Astrocyte (in vitro differentiated cells and primary cell): ENCODE results near the gene ARID3B. TPM values are rescaled to one million over a fixed set of nuclear protein-coding genes. Genes with fewer than 3 reads are reported as not detected.

ENCODE experiments used
- DNase-seq: peaks from one replicate; pipeline ENCODE4 v3.0.0-alpha.2; 2010; ENCODE audit warnings: low read depth
- FAIRE-seq: peaks from 2 replicates; lab custom pipeline; 2011; peaks lifted over from hg19 to GRCh38; lab: Jason Lieb, UNC
- H2AFZ ChIP-seq: 2 replicates; pipeline ENCODE4 v1.6.0; 2012; ENCODE audit warnings: low read depth, low read length, inconsistent platforms
- H3K27ac ChIP-seq: 2 replicates; pipeline ENCODE4 v1.5.1; 2011; ENCODE audit warnings: low read depth, low read length, inconsistent platforms
- H3K27me3 ChIP-seq: 2 replicates; pipeline ENCODE4 v1.6.0; 2011; ENCODE audit warnings: low read length, inconsistent platforms; ENCODE audit not compliant: insufficient read depth
- H3K36me3 ChIP-seq: 2 replicates; pipeline ENCODE4 v1.5.1; 2011; ENCODE audit warnings: low read length, inconsistent platforms; ENCODE audit not compliant: insufficient read depth
- H3K4me1 ChIP-seq: 2 replicates; pipeline ENCODE4 v1.5.1; 2011; ENCODE audit warnings: low read length, inconsistent platforms; ENCODE audit not compliant: insufficient read depth
- H3K4me2 ChIP-seq: 2 replicates; pipeline ENCODE4 v1.6.0; 2012; ENCODE audit warnings: low read length, inconsistent platforms
- H3K4me3 ChIP-seq: 2 replicates; pipeline ENCODE4 v1.5.1; 2011; ENCODE audit warnings: low read depth, mild to moderate bottlenecking, low read length, inconsistent platforms; ENCODE audit not compliant: insufficient read depth
- H3K79me2 ChIP-seq: 2 replicates; pipeline ENCODE4 v1.6.0; 2012; ENCODE audit warnings: mild to moderate bottlenecking, low read length, inconsistent platforms; ENCODE audit not compliant: insufficient read depth
- H3K9ac ChIP-seq: 2 replicates; pipeline ENCODE4 v1.6.0; 2012; ENCODE audit warnings: mild to moderate bottlenecking, low read length, inconsistent platforms
- H3K9me3 ChIP-seq: 2 replicates; pipeline ENCODE4 v1.5.1; 2012; ENCODE audit warnings: low read depth, mild to moderate bottlenecking, low read length, inconsistent platforms; ENCODE audit not compliant: insufficient read depth
- H4K20me1 ChIP-seq: 2 replicates; pipeline ENCODE4 v1.6.0; 2012; ENCODE audit warnings: low read length, inconsistent platforms; ENCODE audit not compliant: insufficient read depth
- H3K27ac Mint-ChIP-seq: one replicate; pipeline ENCODE4 v1.8.0; 2021; ENCODE audit warnings: mild to moderate bottlenecking, mixed read lengths; ENCODE audit not compliant: unreplicated experiment
- H3K27me3 Mint-ChIP-seq: one replicate; pipeline ENCODE4 v1.8.0; 2021; ENCODE audit warnings: low read depth, mixed read lengths; ENCODE audit not compliant: unreplicated experiment
- H3K36me3 Mint-ChIP-seq: one replicate; pipeline ENCODE4 v1.8.0; 2021; ENCODE audit warnings: low read depth, mixed read lengths; ENCODE audit not compliant: unreplicated experiment
- H3K4me1 Mint-ChIP-seq: one replicate; pipeline ENCODE4 v1.8.0; 2021; ENCODE audit warnings: low read depth, mixed read lengths; ENCODE audit not compliant: unreplicated experiment
- H3K4me3 Mint-ChIP-seq: one replicate; pipeline ENCODE4 v1.8.0; 2021; ENCODE audit warnings: mild to moderate bottlenecking, moderate library complexity, mixed read lengths; ENCODE audit not compliant: unreplicated experiment
- H3K9me3 Mint-ChIP-seq: one replicate; pipeline ENCODE4 v1.8.0; 2021; ENCODE audit warnings: mild to moderate bottlenecking, mixed read lengths; ENCODE audit not compliant: unreplicated experiment
- EZH2 ChIP-seq: IDR thresholded peaks from 2 replicates; pipeline ENCODE4 v1.6.1; 2012; ENCODE audit warnings: mild to moderate bottlenecking, low read length, inconsistent platforms; ENCODE audit not compliant: insufficient read depth
- total RNA-seq: library from RNA; stranded (reverse); gene quantifications from 2 replicates; pipeline ENCODE4 v1.2.1, GENCODE V29; 2021
- TF ChIP-seq, protein P1 (sequence below): IDR thresholded peaks from 2 replicates; pipeline ENCODE4 v1.5.1; 2011; ENCODE audit warnings: low read depth, mild to moderate bottlenecking, inconsistent platforms, low read length, moderate library complexity; ENCODE audit not compliant: insufficient read depth

The ARID3B gene
- total RNA-seq, 1 donor from 2014 or later: 18.5 TPM

DNA sequence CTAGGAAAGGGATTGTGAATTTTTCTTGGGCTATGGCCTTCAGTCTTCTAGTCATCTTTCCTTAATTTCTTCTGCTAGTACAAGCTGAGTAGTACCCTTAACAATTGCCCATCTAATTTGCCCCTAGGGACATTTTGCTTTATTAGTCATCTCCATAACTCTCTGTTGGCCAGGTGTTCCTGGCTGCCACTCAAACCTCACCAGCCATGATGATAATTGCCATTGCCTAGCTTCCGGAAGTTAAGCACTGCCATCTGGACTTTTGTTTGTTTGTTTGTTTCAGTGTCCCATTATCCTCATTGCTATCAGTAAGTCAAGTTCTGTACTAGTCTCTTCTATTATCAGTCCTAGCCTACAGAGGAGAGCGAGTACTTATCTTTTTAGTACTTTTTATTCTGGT lies 43.4 kb upstream of the ARID3B start:
- Mint-ChIP-seq H3K27me3 (no peaks in the 10 kb centered on the region), H3K4me1 (no peaks in the 10 kb centered on the region), H3K4me3 (no peak overlapping the region), H3K9me3 (peaks cover 2% of the 10 kb centered on the region), H3K36me3 (peaks cover 2% of the 10 kb centered on the region), H3K27ac (no peak overlapping the region)
- Histone ChIP-seq H3K9ac (no peak overlapping the region), H3K27ac (no peak overlapping the region), H3K9me3 (no peaks in the 10 kb centered on the region), H3K4me2 (no peak overlapping the region), H3K79me2 (no peaks in the 10 kb centered on the region), H3K4me1 (no peaks in the 10 kb centered on the region), H3K27me3 (no peaks in the 10 kb centered on the region), H3K36me3 (no peaks in the 10 kb centered on the region), H3K4me3 (no peak overlapping the region), H4K20me1 (no peaks in the 10 kb centered on the region), H2AFZ (no peak overlapping the region)
- FAIRE-seq: no peak
- DNase-seq: no peak
- TF ChIP-seq, protein P1, sequence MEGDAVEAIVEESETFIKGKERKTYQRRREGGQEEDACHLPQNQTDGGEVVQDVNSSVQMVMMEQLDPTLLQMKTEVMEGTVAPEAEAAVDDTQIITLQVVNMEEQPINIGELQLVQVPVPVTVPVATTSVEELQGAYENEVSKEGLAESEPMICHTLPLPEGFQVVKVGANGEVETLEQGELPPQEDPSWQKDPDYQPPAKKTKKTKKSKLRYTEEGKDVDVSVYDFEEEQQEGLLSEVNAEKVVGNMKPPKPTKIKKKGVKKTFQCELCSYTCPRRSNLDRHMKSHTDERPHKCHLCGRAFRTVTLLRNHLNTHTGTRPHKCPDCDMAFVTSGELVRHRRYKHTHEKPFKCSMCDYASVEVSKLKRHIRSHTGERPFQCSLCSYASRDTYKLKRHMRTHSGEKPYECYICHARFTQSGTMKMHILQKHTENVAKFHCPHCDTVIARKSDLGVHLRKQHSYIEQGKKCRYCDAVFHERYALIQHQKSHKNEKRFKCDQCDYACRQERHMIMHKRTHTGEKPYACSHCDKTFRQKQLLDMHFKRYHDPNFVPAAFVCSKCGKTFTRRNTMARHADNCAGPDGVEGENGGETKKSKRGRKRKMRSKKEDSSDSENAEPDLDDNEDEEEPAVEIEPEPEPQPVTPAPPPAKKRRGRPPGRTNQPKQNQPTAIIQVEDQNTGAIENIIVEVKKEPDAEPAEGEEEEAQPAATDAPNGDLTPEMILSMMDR: no peak
- no peak for TF ChIP-seq EZH2

DNA sequence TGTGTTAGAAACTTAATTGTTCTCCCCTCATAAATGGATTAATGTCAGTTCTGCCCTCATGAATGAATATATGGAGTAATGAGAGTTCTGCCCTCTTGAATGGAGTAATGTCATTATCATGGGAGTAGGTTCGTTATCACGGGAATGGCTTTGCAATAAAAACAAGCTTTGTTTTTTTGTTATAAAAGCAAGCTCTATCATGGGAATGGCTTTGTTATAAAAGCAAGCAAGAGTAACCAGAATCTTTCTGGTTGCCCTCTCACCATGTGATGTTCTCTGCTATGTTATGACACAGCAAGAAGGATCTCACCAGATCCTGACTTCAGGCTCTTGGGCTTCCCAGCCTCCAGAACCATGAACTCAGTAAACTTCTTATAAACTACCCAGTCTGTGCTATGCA lies 41.7 kb upstream of the ARID3B start:
- no peaks in the 10 kb centered on the region for H3K9me3 ChIP-seq
- DNase-seq (no peak), FAIRE-seq (no peak)
- H2AFZ ChIP-seq: no peak overlapping the region
- H3K9ac ChIP-seq: no peak overlapping the region
- no peaks in the 10 kb centered on the region for H3K27me3 ChIP-seq
- H3K36me3 ChIP-seq: no peaks in the 10 kb centered on the region
- no peaks in the 10 kb centered on the region for H3K79me2 ChIP-seq
- no peak overlapping the region for H3K4me3 Mint-ChIP-seq
- no peaks in the 10 kb centered on the region for H4K20me1 ChIP-seq
- H3K9me3 Mint-ChIP-seq: peaks cover 3% of the 10 kb centered on the region
- no peak overlapping the region for H3K4me2 ChIP-seq
- H3K27me3 Mint-ChIP-seq: no peaks in the 10 kb centered on the region
- no peak overlapping the region for H3K27ac ChIP-seq
- peaks cover 2% of the 10 kb centered on the region for H3K36me3 Mint-ChIP-seq
- TF ChIP-seq, protein P1: no peak
- no peak for TF ChIP-seq EZH2
- H3K27ac Mint-ChIP-seq: no peak overlapping the region
- H3K4me1 ChIP-seq: no peaks in the 10 kb centered on the region
- no peak overlapping the region for H3K4me3 ChIP-seq
- no peaks in the 10 kb centered on the region for H3K4me1 Mint-ChIP-seq

DNA sequence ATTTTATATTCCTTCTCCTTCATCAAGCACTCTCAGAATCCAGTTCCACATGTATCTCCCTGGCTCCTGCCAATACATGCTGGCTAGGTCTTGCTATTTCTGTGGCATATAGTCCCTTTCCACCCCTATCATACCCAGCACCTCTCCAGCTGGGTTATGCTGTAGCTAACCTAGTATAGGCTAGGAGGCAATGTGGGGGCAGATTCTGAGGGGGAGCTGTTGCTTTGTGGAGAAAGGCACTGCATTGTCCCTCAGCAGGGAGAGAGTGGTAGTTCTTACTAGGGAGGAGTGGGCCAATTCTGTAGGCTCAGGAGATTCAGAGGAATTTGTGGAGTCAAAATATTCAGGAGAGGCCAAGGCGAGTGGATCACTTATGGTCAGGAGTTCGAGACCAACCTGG lies 40.6 kb upstream of the ARID3B start:
- H3K4me3 Mint-ChIP-seq: no peak overlapping the region
- H3K4me3 ChIP-seq: no peak overlapping the region
- no peak overlapping the region for H3K4me2 ChIP-seq
- H3K36me3 Mint-ChIP-seq: peaks cover 2% of the 10 kb centered on the region
- no peaks in the 10 kb centered on the region for H3K4me1 Mint-ChIP-seq
- H2AFZ ChIP-seq: no peak overlapping the region
- no peak for FAIRE-seq
- H3K27ac Mint-ChIP-seq: no peak overlapping the region
- H3K4me1 ChIP-seq: no peaks in the 10 kb centered on the region
- TF ChIP-seq, protein P1: no peak
- TF ChIP-seq EZH2: no peak
- no peak for DNase-seq
- no peak overlapping the region for H3K27ac ChIP-seq
- H3K79me2 ChIP-seq: no peaks in the 10 kb centered on the region
- no peaks in the 10 kb centered on the region for H3K27me3 ChIP-seq
- H3K9me3 Mint-ChIP-seq: peaks cover 3% of the 10 kb centered on the region
- H3K36me3 ChIP-seq: no peaks in the 10 kb centered on the region
- no peaks in the 10 kb centered on the region for H4K20me1 ChIP-seq
- H3K9ac ChIP-seq: no peak overlapping the region
- no peaks in the 10 kb centered on the region for H3K9me3 ChIP-seq
- no peaks in the 10 kb centered on the region for H3K27me3 Mint-ChIP-seq
